Keratinocyte (primary cell): ENCODE results near the gene ISM1. TPM values are rescaled to one million over a fixed set of nuclear protein-coding genes. Genes with fewer than 3 reads are reported as not detected.

Experiments used
- DNase-seq: peaks from one replicate; pipeline ENCODE4 v3.0.0-alpha.2; 2011; ENCODE audit warnings: low read depth, missing footprints, low spot score
- FAIRE-seq: peaks from 2 replicates; lab custom pipeline; 2011; peaks lifted over from hg19 to GRCh38; lab: Jason Lieb, UNC
- H2AFZ ChIP-seq: 2 replicates; pipeline ENCODE4 v1.6.0; 2012; ENCODE audit warnings: low read length, control low read depth, inconsistent platforms; ENCODE audit not compliant: control insufficient read depth
- H3K27ac ChIP-seq: 2 replicates; pipeline ENCODE4 v1.5.1; 2011; ENCODE audit warnings: low read length; ENCODE audit not compliant: control insufficient read depth, insufficient read depth
- H3K27me3 ChIP-seq: 3 replicates; pipeline ENCODE4 v1.6.0; 2011; ENCODE audit warnings: low read length; ENCODE audit not compliant: control insufficient read depth, insufficient read depth; ENCODE audit errors: extremely low read depth
- H3K36me3 ChIP-seq, 2 experiments: 2 replicates in 1 of 2; 3 replicates in 1 of 2; pipeline ENCODE4 v1.5.1; 2011; ENCODE audit warnings: low read length in 2 of 2, mild to moderate bottlenecking in 1 of 2; ENCODE audit not compliant: control insufficient read depth in 2 of 2, insufficient read depth in 2 of 2; ENCODE audit errors: extremely low read depth in 1 of 2
- H3K4me1 ChIP-seq: 3 replicates; pipeline ENCODE4 v1.5.1; 2011; ENCODE audit warnings: low read length; ENCODE audit not compliant: control insufficient read depth, insufficient read depth; ENCODE audit errors: extremely low read depth
- H3K4me2 ChIP-seq: 3 replicates; pipeline ENCODE4 v1.6.0; 2011; ENCODE audit warnings: low read depth, low read length; ENCODE audit not compliant: control insufficient read depth, insufficient read depth; ENCODE audit errors: extremely low read depth
- H3K4me3 ChIP-seq, 3 experiments: fragments of 200-600 bp in 1 of 3; sonication (generic) in 1 of 3; 2 replicates in 2 of 3; 3 replicates in 1 of 3; pipeline ENCODE4 v1.5.1; 2011 to 2016; ENCODE audit warnings: low read length in 3 of 3, mild to moderate bottlenecking in 3 of 3, control low read depth in 2 of 3, inconsistent platforms in 1 of 3, low read depth in 1 of 3, mixed read lengths in 1 of 3, mixed run types in 1 of 3, moderate library complexity in 1 of 3; ENCODE audit not compliant: control insufficient read depth in 2 of 3, insufficient read depth in 2 of 3; ENCODE audit errors: extremely low read depth in 1 of 3
- H3K79me2 ChIP-seq: 2 replicates; pipeline ENCODE4 v1.6.0; 2012; ENCODE audit warnings: low read length; ENCODE audit not compliant: control insufficient read depth, insufficient read depth
- H3K9ac ChIP-seq: 3 replicates; pipeline ENCODE4 v1.6.0; 2011; ENCODE audit warnings: low read length; ENCODE audit not compliant: control insufficient read depth, insufficient read depth; ENCODE audit errors: extremely low read depth
- H3K9me1 ChIP-seq: 3 replicates; pipeline ENCODE4 v1.6.0; 2011; ENCODE audit warnings: low read length; ENCODE audit not compliant: control insufficient read depth, insufficient read depth; ENCODE audit errors: extremely low read depth
- H3K9me3 ChIP-seq: 2 replicates; pipeline ENCODE4 v1.5.1; 2012; ENCODE audit warnings: low read depth, low read length; ENCODE audit not compliant: control insufficient read depth
- H4K20me1 ChIP-seq: 3 replicates; pipeline ENCODE4 v1.6.0; 2011; ENCODE audit warnings: low read length; ENCODE audit not compliant: control insufficient read depth, insufficient read depth; ENCODE audit errors: extremely low read depth
- CTCF ChIP-seq, 3 experiments: IDR thresholded peaks in 1 of 3; conservative IDR thresholded peaks in 1 of 3; optimal IDR thresholded peaks in 1 of 3; 2 replicates in 2 of 3; 3 replicates in 1 of 3; pipeline versions ENCODE3 to v1.5.1; 2011; ENCODE audit warnings: low read length in 3 of 3, mild to moderate bottlenecking in 3 of 3, moderate library complexity in 2 of 3, control low read depth in 1 of 3, inconsistent platforms in 1 of 3; ENCODE audit not compliant: insufficient read depth in 2 of 3; ENCODE audit errors: extremely low read depth in 1 of 3
- EZH2 ChIP-seq: IDR thresholded peaks from one replicate; pipeline ENCODE4 v1.6.1; 2012; ENCODE audit warnings: inconsistent platforms, mild to moderate bottlenecking, low read length, moderate library complexity
- dilution Hi-C: fragments of 300-500 bp; cut with MboI; formaldehyde crosslinking; loops from one replicate; pipeline ENCODE4 v1.7.0; 2020; ENCODE audit warnings: low sequenced_read_pairs; ENCODE audit not compliant: extremely low pct_ligation_motif_present
- polyA plus RNA-seq, 5 experiments: library from polyadenylated mRNA; depleted of rRNA in 3 of 5; stranded (reverse) in 3 of 5; stranded (forward) in 1 of 5; unstranded in 1 of 5; fragments of >200 nt; gene quantifications; 1 replicate in 1 of 5; 2 replicates in 3 of 5; 3 replicates in 1 of 5; pipeline versions ENCODE4 v1.2.1 to v1.2.3, GENCODE V29; 2011 to 2012; ENCODE audit warnings: missing spikeins in 2 of 5, low read depth in 1 of 5, low replicate concordance in 1 of 5

The ISM1 gene
- polyA plus RNA-seq, 1 donor (not counting 4 experiments of a cell fraction or from before 2014, with no cell fraction given) = 3.3 TPM

DNA sequence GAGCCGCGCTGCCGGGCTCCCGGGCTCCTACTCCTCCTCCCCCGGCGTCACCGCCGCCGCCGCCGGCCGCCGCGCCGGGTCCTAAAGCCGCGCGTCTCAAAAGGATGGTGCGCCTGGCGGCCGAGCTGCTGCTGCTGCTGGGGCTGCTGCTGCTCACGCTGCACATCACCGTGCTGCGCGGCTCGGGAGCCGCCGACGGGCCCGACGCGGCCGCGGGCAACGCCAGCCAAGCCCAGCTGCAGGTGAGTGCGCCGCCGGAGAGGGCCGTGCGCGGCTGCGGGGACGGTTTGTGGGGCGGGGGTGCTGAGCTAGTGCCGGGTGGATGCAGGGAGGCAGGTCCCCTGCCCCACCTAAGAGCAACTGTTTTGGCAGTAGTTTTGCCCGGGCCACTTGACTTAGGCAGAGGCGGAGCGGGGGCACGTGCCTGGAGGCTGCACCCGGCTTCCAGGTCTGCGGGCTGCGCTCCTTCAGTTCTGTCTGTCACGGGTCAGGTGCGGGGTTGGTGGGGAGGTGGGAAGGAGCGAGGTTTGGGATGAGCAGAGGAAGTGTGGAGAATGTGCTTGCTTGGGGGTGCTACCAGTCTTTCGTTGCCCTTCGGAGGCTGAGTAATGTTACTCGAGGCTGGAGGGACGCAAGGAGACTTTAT lies 722 bp downstream of the ISM1 start:
- Histone ChIP-seq H3K79me2 (peaks cover 2% of the 10 kb centered on the region), H3K4me3 (peak overlapping the region; percentile 43 to 70 (median 64)), H3K27me3 (peaks cover 13% of the 10 kb centered on the region), H3K9ac (peak overlapping the region; percentile 58), H3K36me3 (no peaks in the 10 kb centered on the region), H3K4me2 (peak overlapping the region; percentile 94), H4K20me1 (no peaks in the 10 kb centered on the region), H3K9me3 (no peaks in the 10 kb centered on the region), H3K4me1 (peaks cover 8% of the 10 kb centered on the region), H2AFZ (peak overlapping the region; percentile 82), H3K27ac (no peak overlapping the region), H3K9me1 (no peaks in the 10 kb centered on the region)
- dilution Hi-C loops = no loop called here
- FAIRE-seq (no peak), DNase-seq (no peak)
- TF ChIP-seq EZH2 = no peak
- peak in 2 of 3 experiments; percentile 9 to 14 for TF ChIP-seq CTCF (optimal IDR thresholded peaks at IDR 0.05 in 1 of 3, IDR thresholded peaks at IDR 0.05 in 1 of 3, conservative IDR thresholded peaks at IDR 0.05 in 1 of 3; ENCODE audit: extremely low read depth in 1 of 3, insufficient read depth in 2 of 3, low read length in 3 of 3)

DNA sequence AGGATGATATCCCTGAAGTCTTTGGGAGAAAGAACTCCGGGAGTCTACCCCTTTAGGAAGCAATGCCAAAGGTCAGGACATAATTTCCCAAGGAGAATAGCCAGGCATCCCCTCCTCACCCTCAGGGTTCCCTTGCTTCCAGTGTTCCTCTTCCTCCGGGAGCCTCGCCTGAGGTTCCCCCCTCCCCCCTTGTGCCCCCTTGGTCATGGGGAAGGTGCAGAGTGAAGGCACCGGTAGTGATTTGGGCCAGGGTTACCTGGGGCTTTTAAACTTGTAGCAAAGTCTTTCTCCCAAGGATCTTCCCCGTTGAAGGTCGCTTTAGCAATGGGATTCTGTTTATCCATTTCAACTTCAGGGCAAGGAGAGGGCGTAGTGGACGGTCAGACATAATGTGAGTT lies 1.2 kb downstream of the ISM1 start:
- dilution Hi-C loops = no loop called here

More for the DNA sequence above, 1.2 kb downstream of the ISM1 start:
- peak overlapping the region; percentile 58 for H3K9ac ChIP-seq
- H3K4me1 ChIP-seq = peaks cover 8% of the 10 kb centered on the region
- no peak for FAIRE-seq
- H3K9me3 ChIP-seq = no peaks in the 10 kb centered on the region
- peaks cover 13% of the 10 kb centered on the region for H3K27me3 ChIP-seq
- H3K79me2 ChIP-seq = peaks cover 2% of the 10 kb centered on the region
- TF ChIP-seq EZH2 = no peak
- TF ChIP-seq CTCF (optimal IDR thresholded peaks at IDR 0.05 in 1 of 3, IDR thresholded peaks at IDR 0.05 in 1 of 3, conservative IDR thresholded peaks at IDR 0.05 in 1 of 3; ENCODE audit: extremely low read depth in 1 of 3, insufficient read depth in 2 of 3, low read length in 3 of 3) = no peak
- H3K9me1 ChIP-seq = no peaks in the 10 kb centered on the region
- peak overlapping the region; percentile 43 to 70 (median 64) for H3K4me3 ChIP-seq
- H4K20me1 ChIP-seq = no peaks in the 10 kb centered on the region
- no peak overlapping the region for H3K27ac ChIP-seq
- DNase-seq = no peak
- no peaks in the 10 kb centered on the region for H3K36me3 ChIP-seq
- H3K4me2 ChIP-seq = peak overlapping the region; percentile 94
- H2AFZ ChIP-seq = peak overlapping the region; percentile 82
